SK-N-SH (cell line): ENCODE results near the gene TTN. TPM values are rescaled to one million over a fixed set of nuclear protein-coding genes. Genes with fewer than 3 reads are reported as not detected.

Experiments
- CTCF ChIA-PET: fragments of 300-600, 350-600 bp; formaldehyde crosslinking; extraction: SDS; loops from one replicate; lab custom pipeline; 2021; lab: Yijun Ruan, JAX
- POLR2A ChIA-PET: fragments of 350-600 bp; sonication (Branson Sonifier 250); formaldehyde crosslinking; extraction: SDS; loops from one replicate; lab custom pipeline; 2020; ENCODE audit warnings: antibody characterized with exemption, inconsistent platforms; lab: Yijun Ruan, JAX
- DNase-seq: peaks from one replicate; pipeline ENCODE4 v3.0.0; 2012
- H2AFZ ChIP-seq: fragments of 200-600 bp; sonication (generic); 2 replicates; pipeline ENCODE4 v1.8.1; 2016; ENCODE audit warnings: antibody characterized with exemption, mild to moderate bottlenecking, low read depth
- H3F3A ChIP-seq: fragments of 200-600 bp; sonication (generic); replicated peaks from 2 replicates; pipeline ENCODE3; 2016; ENCODE audit warnings: antibody characterized with exemption, mild to moderate bottlenecking; ENCODE audit not compliant: insufficient read depth
- H3K27ac ChIP-seq, 2 experiments: fragments of 200-500 bp in 1 of 2; fragments of 200-600 bp in 1 of 2; sonication (Bioruptor generic) in 1 of 2; sonication (generic), shearing (Covaris generic) in 1 of 2; 2 replicates each; pipeline versions ENCODE4 v1.5.1 to v1.6.1; 2014 to 2016; ENCODE audit warnings: low read depth in 2 of 2, inconsistent platforms in 1 of 2, low read length in 1 of 2, mild to moderate bottlenecking in 1 of 2, mixed read lengths in 1 of 2
- H3K27me3 ChIP-seq: fragments of 200-600 bp; sonication (generic), shearing (Covaris generic); 2 replicates; pipeline ENCODE4 v1.6.1; 2016; ENCODE audit warnings: mixed run types; ENCODE audit not compliant: insufficient read depth
- H3K36me3 ChIP-seq, 2 experiments: fragments of 200-500 bp in 1 of 2; fragments of 200-600 bp in 1 of 2; sonication (Bioruptor generic) in 1 of 2; sonication (generic) in 1 of 2; replicated peaks in 1 of 2; 2 replicates each; pipeline versions ENCODE3 to v1.5.1; 2014 to 2016; ENCODE audit warnings: low read length in 1 of 2, mild to moderate bottlenecking in 1 of 2; ENCODE audit not compliant: insufficient read depth in 2 of 2, control insufficient read depth in 1 of 2
- H3K4me1 ChIP-seq, 2 experiments: fragments of 200-500 bp in 1 of 2; fragments of 200-600 bp in 1 of 2; sonication (Bioruptor generic) in 1 of 2; sonication (generic), shearing (Covaris generic) in 1 of 2; 2 replicates each; pipeline versions ENCODE4 v1.5.1 to v1.6.1; 2014 to 2016; ENCODE audit warnings: low read depth in 1 of 2, low read length in 1 of 2, mixed run types in 1 of 2; ENCODE audit not compliant: insufficient read depth in 2 of 2, control insufficient read depth in 1 of 2
- H3K4me2 ChIP-seq: fragments of 200-600 bp; sonication (generic), shearing (Covaris generic); 2 replicates; pipeline ENCODE4 v1.6.1; 2017; ENCODE audit warnings: mixed run types
- H3K4me3 ChIP-seq, 2 experiments: fragments of 200-500 bp in 1 of 2; fragments of 200-600 bp in 1 of 2; sonication (Bioruptor generic) in 1 of 2; sonication (generic), shearing (Covaris generic) in 1 of 2; 2 replicates each; pipeline versions ENCODE4 v1.5.1 to v1.8.1; 2014 to 2016; ENCODE audit warnings: low read depth in 2 of 2, inconsistent platforms in 1 of 2, low read length in 1 of 2, mild to moderate bottlenecking in 1 of 2, mixed read lengths in 1 of 2, moderate library complexity in 1 of 2
- H3K79me2 ChIP-seq: fragments of 200-600 bp; sonication (generic); 2 replicates; pipeline ENCODE4 v1.8.1; 2017; ENCODE audit warnings: mild to moderate bottlenecking; ENCODE audit not compliant: insufficient read depth
- H3K9ac ChIP-seq: fragments of 200-600 bp; sonication (generic); 2 replicates; pipeline ENCODE4 v1.6.1; 2017; ENCODE audit warnings: mixed run types
- H3K9me2 ChIP-seq: fragments of 200-600 bp; sonication (generic); 2 replicates; pipeline ENCODE4 v1.6.1; 2017; ENCODE audit warnings: mixed run types
- H3K9me3 ChIP-seq: fragments of 200-600 bp; sonication (generic); 2 replicates; pipeline ENCODE4 v1.6.1; 2017; ENCODE audit warnings: mixed run types, mild to moderate bottlenecking, moderate library complexity
- H4K20me1 ChIP-seq: fragments of 200-600 bp; sonication (generic); 2 replicates; pipeline ENCODE4 v1.6.1; 2017; ENCODE audit warnings: mild to moderate bottlenecking, mixed run types; ENCODE audit not compliant: insufficient read depth
- CHD2 ChIP-seq: fragments of 150-350 bp; IDR thresholded peaks from 2 replicates; pipeline ENCODE4 v1.6.1; 2018; ENCODE audit warnings: low read length; ENCODE audit not compliant: partially characterized antibody
- CTCF ChIP-seq: fragments of 200-600 bp; sonication (generic); IDR thresholded peaks from 2 replicates; pipeline ENCODE4 v1.6.1; 2017; ENCODE audit warnings: antibody characterized with exemption, mild to moderate bottlenecking, moderate library complexity
- EP300 ChIP-seq, 2 experiments: IDR thresholded peaks; 2 replicates each; pipeline versions ENCODE4 v1.4.0 to v1.6.1; 2012; ENCODE audit warnings: borderline replicate concordance in 1 of 2, low read depth in 1 of 2, low read length in 1 of 2
- FOXJ3 ChIP-seq: sonication (generic); formaldehyde crosslinking; IDR thresholded peaks from 2 replicates; pipeline ENCODE4 v1.5.1; 2020; ENCODE audit warnings: mild to moderate bottlenecking, missing genetic modification reagents
- GABPA ChIP-seq: IDR thresholded peaks from 2 replicates; pipeline ENCODE4 v1.4.0; 2012; ENCODE audit warnings: low read depth, mild to moderate bottlenecking
- GATA2 ChIP-seq: sonication (generic); formaldehyde crosslinking; IDR thresholded peaks from 2 replicates; pipeline ENCODE4 v1.5.0; 2020; ENCODE audit warnings: mild to moderate bottlenecking, missing genetic modification reagents
- MXI1 ChIP-seq: IDR thresholded peaks from 2 replicates; pipeline ENCODE4 v1.6.1; 2012; ENCODE audit warnings: mild to moderate bottlenecking, low read depth, low read length, improper control_type of control experiment
- RAD21 ChIP-seq: IDR thresholded peaks from 2 replicates; pipeline ENCODE4 v1.6.1; 2012; ENCODE audit warnings: mild to moderate bottlenecking, low read length
- RCOR1 ChIP-seq: fragments of 150-350 bp; IDR thresholded peaks from 2 replicates; pipeline ENCODE4 v1.6.1; 2017; ENCODE audit warnings: antibody characterized with exemption, low read length
- RXRA ChIP-seq: IDR thresholded peaks from 2 replicates; pipeline ENCODE4 v1.4.0; 2012; ENCODE audit warnings: low read depth, mild to moderate bottlenecking, borderline replicate concordance
- YY1 ChIP-seq: IDR thresholded peaks from 2 replicates; pipeline ENCODE4 v1.4.0; 2012; ENCODE audit warnings: low read depth, mild to moderate bottlenecking
- WGBS: methylation state at CpG from one replicate; pipeline ENCODE4 v1.1.6; 2017; ENCODE audit warnings: low lambda C conversion rate; 5-methylcytosine and 5-hydroxymethylcytosine counted together
- polyA plus RNA-seq, 3 experiments: library from polyadenylated mRNA; depleted of rRNA; stranded (reverse); fragments of >200 nt; gene quantifications; 2 replicates each; pipeline ENCODE4 v1.2.3, GENCODE V29; 2012

Gene TTN
- polyA plus RNA-seq, 1 of the 3 experiments (the other 2 are of a cell fraction), result 0.08 TPM

GRCh38 chr2:178843697-178844096 is 36.5 kb upstream of the TTN start:
- no peaks in the 10 kb centered on the region for H3F3A ChIP-seq
- ChIA-PET CTCF (interaction anchor here (1.5 to 1.7 kb wide), 2 partner anchors 12 to 16 kb away, joined by 4 read pairs; no protein-coding TSS in a partner anchor), POLR2A (no interaction called here)
- H3K4me1 ChIP-seq, result peaks cover 5 to 12% of the 10 kb centered on the region in 2 experiments; a peak in 3 of 4 replicates
- no peak for TF ChIP-seq YY1
- no peak overlapping the region for H3K4me3 ChIP-seq
- no peak overlapping the region for H3K27ac ChIP-seq
- H3K27me3 ChIP-seq, result no peaks in the 10 kb centered on the region
- DNase-seq, result no peak
- H4K20me1 ChIP-seq, result no peaks in the 10 kb centered on the region
- 79% methylated on average over 1 of the region's 1 CpG for WGBS
- no peaks in the 10 kb centered on the region for H3K9me3 ChIP-seq
- H3K9me2 ChIP-seq, result no peaks in the 10 kb centered on the region
- H3K4me2 ChIP-seq, result no peak overlapping the region
- H3K36me3 ChIP-seq, result no peaks in the 10 kb centered on the region
- H2AFZ ChIP-seq, result no peak overlapping the region
- no peak overlapping the region for H3K9ac ChIP-seq
- H3K79me2 ChIP-seq, result no peaks in the 10 kb centered on the region

DNA sequence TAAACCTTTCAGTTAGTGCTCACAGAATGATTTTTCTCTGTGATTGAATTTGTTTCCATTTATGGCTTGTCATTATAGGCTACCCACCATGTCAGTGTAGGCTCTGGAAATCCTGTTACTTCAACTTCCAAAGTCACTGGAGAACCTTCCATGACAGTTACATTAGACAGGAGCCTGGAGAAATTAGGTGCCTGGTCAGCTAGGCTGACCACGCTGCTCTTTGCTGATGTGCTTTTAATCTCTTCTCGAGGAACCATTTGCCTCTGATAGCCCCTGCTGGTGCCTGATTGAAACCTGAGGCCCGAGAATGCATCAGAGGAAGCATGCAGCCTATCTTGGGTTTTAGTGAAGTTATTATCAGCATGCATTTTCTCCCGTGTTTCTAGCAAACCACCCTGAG is 29.6 kb upstream of the TTN start:
- ChIA-PET POLR2A (no interaction called here), CTCF (interaction anchor here (1.0 kb wide), 1 partner anchor 55 kb away, joined by 4 read pairs; no protein-coding TSS in a partner anchor)
- H3K27ac ChIP-seq, result peak overlapping the region in 1 of 2 experiments; percentile 79; a peak in 2 of 4 replicates
- no peak overlapping the region for H3K4me3 ChIP-seq
- H3K27me3 ChIP-seq, result no peaks in the 10 kb centered on the region
- no peaks in the 10 kb centered on the region for H3K9me2 ChIP-seq
- no peaks in the 10 kb centered on the region for H3F3A ChIP-seq
- H3K9ac ChIP-seq, result no peak overlapping the region
- H3K4me1 ChIP-seq, result peaks cover 0 to 9% of the 10 kb centered on the region in 2 experiments; a peak in 2 of 4 replicates
- peak; percentile 55 for DNase-seq
- no peaks in the 10 kb centered on the region for H3K36me3 ChIP-seq
- peak overlapping the region; percentile 40; the same call in 1 of the 2 replicates for H3K4me2 ChIP-seq
- TF ChIP-seq EP300 (IDR thresholded peaks at IDR 0.05; ENCODE audit: borderline replicate concordance in 1 of 2, low read depth in 1 of 2, low read length in 1 of 2), result peak in 1 of 2 experiments; percentile 76; a peak in 2 of 4 replicates
- peak; percentile 82 for TF ChIP-seq MXI1
- peak; percentile 36 for TF ChIP-seq RAD21
- TF ChIP-seq FOXJ3 (CRISPR knock-in tag), result peak; percentile 80; the same call in 1 of the 2 replicates
- TF ChIP-seq RCOR1, result peak; percentile 69
- no peak for TF ChIP-seq GABPA
- TF ChIP-seq CTCF, result no peak
- peak; percentile 53 for TF ChIP-seq GATA2 (CRISPR knock-in tag)
- TF ChIP-seq CHD2, result peak; percentile 50
- TF ChIP-seq RXRA, result no peak
- H4K20me1 ChIP-seq, result no peaks in the 10 kb centered on the region
- H3K9me3 ChIP-seq, result no peaks in the 10 kb centered on the region
- 33% methylated on average over 3 of the region's 4 CpGs for WGBS
- H3K79me2 ChIP-seq, result no peaks in the 10 kb centered on the region
- no peak overlapping the region for H2AFZ ChIP-seq
